ENCODE measurements around the gene PCDHGA1.

Gene PCDHGA1

DNA sequence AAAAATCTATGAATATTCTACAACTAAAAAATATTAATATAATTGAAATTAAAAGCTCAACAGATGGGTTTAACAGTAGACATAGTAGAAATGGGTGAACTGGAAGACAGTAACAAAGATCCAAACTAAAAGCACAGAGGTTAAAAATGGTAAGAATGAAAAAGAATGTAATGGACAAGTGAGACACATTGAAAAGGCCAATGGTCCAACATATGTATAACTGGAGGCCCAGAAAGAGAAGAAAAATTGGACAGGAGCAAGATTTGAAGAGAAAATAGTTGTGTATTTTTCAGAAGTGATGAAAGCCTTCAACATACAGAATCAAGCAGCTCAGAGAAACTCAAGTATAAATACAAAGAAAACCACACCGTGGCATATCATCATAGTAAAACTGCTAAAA lies 217.2 kb downstream of the PCDHGA1 start (continued):
- TF ChIP-seq ZNF670 (tag by site-specific recombination; IDR thresholded peaks at IDR 0.05; ENCODE audit: low read depth) (no peak), ZNF324 (tag by site-specific recombination; IDR thresholded peaks at IDR 0.05) (no peak), GLI4 (tag by site-specific recombination; IDR thresholded peaks at IDR 0.05) (no peak)
- TF ChIP-seq, protein P1, sequence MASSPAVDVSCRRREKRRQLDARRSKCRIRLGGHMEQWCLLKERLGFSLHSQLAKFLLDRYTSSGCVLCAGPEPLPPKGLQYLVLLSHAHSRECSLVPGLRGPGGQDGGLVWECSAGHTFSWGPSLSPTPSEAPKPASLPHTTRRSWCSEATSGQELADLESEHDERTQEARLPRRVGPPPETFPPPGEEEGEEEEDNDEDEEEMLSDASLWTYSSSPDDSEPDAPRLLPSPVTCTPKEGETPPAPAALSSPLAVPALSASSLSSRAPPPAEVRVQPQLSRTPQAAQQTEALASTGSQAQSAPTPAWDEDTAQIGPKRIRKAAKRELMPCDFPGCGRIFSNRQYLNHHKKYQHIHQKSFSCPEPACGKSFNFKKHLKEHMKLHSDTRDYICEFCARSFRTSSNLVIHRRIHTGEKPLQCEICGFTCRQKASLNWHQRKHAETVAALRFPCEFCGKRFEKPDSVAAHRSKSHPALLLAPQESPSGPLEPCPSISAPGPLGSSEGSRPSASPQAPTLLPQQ (tag by site-specific recombination; IDR thresholded peaks at IDR 0.05), result no peak
- TF ChIP-seq, protein P2, sequence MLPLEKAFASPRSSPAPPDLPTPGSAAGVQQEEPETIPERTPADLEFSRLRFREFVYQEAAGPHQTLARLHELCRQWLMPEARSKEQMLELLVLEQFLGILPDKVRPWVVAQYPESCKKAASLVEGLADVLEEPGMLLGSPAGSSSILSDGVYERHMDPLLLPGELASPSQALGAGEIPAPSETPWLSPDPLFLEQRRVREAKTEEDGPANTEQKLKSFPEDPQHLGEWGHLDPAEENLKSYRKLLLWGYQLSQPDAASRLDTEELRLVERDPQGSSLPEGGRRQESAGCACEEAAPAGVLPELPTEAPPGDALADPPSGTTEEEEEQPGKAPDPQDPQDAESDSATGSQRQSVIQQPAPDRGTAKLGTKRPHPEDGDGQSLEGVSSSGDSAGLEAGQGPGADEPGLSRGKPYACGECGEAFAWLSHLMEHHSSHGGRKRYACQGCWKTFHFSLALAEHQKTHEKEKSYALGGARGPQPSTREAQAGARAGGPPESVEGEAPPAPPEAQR (tag by site-specific recombination; IDR thresholded peaks at IDR 0.05), result no peak

- POLR2A ChIA-PET, result interaction anchor here (0.7 kb wide), 1 partner anchor 16 kb away, joined by 3 read pairs; no protein-coding TSS in a partner anchor
- H3K27ac ChIP-seq (ENCODE audit: extremely low read depth, low read depth, low read length), result no peak overlapping the region
- peaks cover 2% of the 10 kb centered on the region; the same call in 1 of the 2 replicates for H3K9me3 ChIP-seq (ENCODE audit: control insufficient read depth, insufficient read depth, low read depth, low read length)
- CTCF ChIA-PET, result interaction anchor here (0.5 to 1.9 kb wide), 8 partner anchors 10 to 314 kb away, joined by 3 to 7 read pairs (median 3); partner anchors contain the start of gene PCDHGA11
- no peaks in the 10 kb centered on the region for H3K4me1 ChIP-seq (ENCODE audit: control insufficient read depth, insufficient read depth, low read length)
- H3K4me3 ChIP-seq (ENCODE audit: low read depth, low read length), result no peak overlapping the region
- peaks cover 14 to 30% of the 10 kb centered on the region in 2 experiments for H3K36me3 ChIP-seq (ENCODE audit: control insufficient read depth in 2 of 2, insufficient read depth in 1 of 2, low read length in 2 of 2)
- TF ChIP-seq ZBTB10 (tag by site-specific recombination; IDR thresholded peaks at IDR 0.05) (no peak), ZFHX2 (tag by site-specific recombination; conservative IDR thresholded peaks at IDR 0.05) (no peak), ZNF335 (tag by site-specific recombination; conservative IDR thresholded peaks at IDR 0.05) (no peak), ZNF239 (tag by site-specific recombination; IDR thresholded peaks at IDR 0.05) (no peak), ZBTB48 (tag by site-specific recombination; IDR thresholded peaks at IDR 0.05) (no peak), ZNF2 (tag by site-specific recombination; IDR thresholded peaks at IDR 0.05) (no peak), ZBTB49 (tag by site-specific recombination; IDR thresholded peaks at IDR 0.05; ENCODE audit: low read depth) (no peak), ZNF404 (tag by site-specific recombination; IDR thresholded peaks at IDR 0.05) (no peak), ZNF157 (tag by site-specific recombination; IDR thresholded peaks at IDR 0.05) (no peak), ZNF155 (tag by site-specific recombination; IDR thresholded peaks at IDR 0.05) (no peak), GLI2 (tag by site-specific recombination; IDR thresholded peaks at IDR 0.05; ENCODE audit: borderline replicate concordance, low read depth) (no peak), ZBTB8A (tag by site-specific recombination; IDR thresholded peaks at IDR 0.05) (no peak), ZNF560 (tag by site-specific recombination; IDR thresholded peaks at IDR 0.05; ENCODE audit: borderline replicate concordance) (no peak), ZNF747 (tag by site-specific recombination; IDR thresholded peaks at IDR 0.05) (no peak)
- TF ChIP-seq, protein P3, sequence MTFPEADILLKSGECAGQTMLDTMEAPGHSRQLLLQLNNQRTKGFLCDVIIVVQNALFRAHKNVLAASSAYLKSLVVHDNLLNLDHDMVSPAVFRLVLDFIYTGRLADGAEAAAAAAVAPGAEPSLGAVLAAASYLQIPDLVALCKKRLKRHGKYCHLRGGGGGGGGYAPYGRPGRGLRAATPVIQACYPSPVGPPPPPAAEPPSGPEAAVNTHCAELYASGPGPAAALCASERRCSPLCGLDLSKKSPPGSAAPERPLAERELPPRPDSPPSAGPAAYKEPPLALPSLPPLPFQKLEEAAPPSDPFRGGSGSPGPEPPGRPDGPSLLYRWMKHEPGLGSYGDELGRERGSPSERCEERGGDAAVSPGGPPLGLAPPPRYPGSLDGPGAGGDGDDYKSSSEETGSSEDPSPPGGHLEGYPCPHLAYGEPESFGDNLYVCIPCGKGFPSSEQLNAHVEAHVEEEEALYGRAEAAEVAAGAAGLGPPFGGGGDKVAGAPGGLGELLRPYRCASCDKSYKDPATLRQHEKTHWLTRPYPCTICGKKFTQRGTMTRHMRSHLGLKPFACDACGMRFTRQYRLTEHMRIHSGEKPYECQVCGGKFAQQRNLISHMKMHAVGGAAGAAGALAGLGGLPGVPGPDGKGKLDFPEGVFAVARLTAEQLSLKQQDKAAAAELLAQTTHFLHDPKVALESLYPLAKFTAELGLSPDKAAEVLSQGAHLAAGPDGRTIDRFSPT (tag by site-specific recombination; IDR thresholded peaks at IDR 0.05), result no peak
- TF ChIP-seq, protein P4, sequence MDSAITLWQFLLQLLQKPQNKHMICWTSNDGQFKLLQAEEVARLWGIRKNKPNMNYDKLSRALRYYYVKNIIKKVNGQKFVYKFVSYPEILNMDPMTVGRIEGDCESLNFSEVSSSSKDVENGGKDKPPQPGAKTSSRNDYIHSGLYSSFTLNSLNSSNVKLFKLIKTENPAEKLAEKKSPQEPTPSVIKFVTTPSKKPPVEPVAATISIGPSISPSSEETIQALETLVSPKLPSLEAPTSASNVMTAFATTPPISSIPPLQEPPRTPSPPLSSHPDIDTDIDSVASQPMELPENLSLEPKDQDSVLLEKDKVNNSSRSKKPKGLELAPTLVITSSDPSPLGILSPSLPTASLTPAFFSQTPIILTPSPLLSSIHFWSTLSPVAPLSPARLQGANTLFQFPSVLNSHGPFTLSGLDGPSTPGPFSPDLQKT (IDR thresholded peaks at IDR 0.05; ENCODE audit: borderline replicate concordance, low read depth, low read length), result no peak
- TF ChIP-seq, protein P5, sequence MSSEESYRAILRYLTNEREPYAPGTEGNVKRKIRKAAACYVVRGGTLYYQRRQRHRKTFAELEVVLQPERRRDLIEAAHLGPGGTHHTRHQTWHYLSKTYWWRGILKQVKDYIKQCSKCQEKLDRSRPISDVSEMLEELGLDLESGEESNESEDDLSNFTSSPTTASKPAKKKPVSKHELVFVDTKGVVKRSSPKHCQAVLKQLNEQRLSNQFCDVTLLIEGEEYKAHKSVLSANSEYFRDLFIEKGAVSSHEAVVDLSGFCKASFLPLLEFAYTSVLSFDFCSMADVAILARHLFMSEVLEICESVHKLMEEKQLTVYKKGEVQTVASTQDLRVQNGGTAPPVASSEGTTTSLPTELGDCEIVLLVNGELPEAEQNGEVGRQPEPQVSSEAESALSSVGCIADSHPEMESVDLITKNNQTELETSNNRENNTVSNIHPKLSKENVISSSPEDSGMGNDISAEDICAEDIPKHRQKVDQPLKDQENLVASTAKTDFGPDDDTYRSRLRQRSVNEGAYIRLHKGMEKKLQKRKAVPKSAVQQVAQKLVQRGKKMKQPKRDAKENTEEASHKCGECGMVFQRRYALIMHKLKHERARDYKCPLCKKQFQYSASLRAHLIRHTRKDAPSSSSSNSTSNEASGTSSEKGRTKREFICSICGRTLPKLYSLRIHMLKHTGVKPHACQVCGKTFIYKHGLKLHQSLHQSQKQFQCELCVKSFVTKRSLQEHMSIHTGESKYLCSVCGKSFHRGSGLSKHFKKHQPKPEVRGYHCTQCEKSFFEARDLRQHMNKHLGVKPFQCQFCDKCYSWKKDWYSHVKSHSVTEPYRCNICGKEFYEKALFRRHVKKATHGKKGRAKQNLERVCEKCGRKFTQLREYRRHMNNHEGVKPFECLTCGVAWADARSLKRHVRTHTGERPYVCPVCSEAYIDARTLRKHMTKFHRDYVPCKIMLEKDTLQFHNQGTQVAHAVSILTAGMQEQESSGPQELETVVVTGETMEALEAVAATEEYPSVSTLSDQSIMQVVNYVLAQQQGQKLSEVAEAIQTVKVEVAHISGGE (tag by site-specific recombination; conservative IDR thresholded peaks at IDR 0.05; ENCODE audit: low read depth), result no peak
Measured at GRCh38 chr5:141547921-141548320, 217.6 kb downstream of the PCDHGA1 start.
